ENCODE measurements around the gene CD79B.
A peak's percentile ranks its signal among the peaks of the same experiment; 100 is the strongest.

Gene CD79B

DNA sequence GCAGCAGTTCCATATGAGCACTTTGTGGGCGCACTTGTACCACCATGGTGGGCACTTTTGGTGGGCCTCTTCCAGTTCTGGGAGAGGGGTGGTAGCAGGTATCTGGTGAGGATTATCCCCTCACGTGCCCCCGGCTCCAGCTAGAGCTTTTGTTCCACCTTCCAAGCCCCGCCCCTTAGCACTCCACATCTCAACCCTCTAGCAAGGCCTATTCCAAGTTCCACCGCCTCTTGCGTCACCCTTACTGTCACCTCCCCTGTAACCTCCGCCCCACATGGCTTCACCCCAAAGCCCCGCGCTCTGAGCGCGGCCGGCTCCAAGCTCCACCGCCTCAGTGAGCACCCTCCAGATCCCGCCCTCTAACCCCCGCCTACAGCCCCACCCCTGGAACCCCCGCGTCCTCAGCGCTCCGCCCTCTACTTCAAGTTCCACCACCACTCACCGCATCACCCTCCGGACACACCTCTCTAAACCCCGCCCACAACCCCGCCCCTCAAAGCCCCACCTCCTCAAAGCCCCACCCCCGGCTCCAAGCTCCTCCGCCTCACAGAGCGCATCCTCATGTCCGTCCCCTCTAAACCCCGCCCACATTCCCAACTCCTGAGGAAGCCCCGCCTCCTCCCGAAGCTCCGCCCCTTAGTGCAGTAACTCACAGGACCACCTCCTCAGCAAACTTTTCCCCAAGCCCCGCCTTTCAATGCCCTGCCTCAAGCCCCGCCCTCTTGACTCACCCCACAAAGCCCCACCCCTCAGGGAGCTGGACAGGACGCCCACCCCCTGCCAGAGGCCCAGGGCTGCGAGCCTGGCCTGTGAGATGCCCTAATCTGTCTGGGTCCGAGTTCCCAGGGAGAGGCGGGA lies 29.5 kb upstream of the CD79B start:
- H3K4me1 Mint-ChIP-seq, result peaks cover 20% of the 10 kb centered on the region
- no peaks in the 10 kb centered on the region for H3K36me3 Mint-ChIP-seq
- peak; percentile 64 for ATAC-seq
- no peaks in the 10 kb centered on the region for H3K27me3 Mint-ChIP-seq
- no peaks in the 10 kb centered on the region for H3K9me3 Mint-ChIP-seq
- H3K4me3 Mint-ChIP-seq, result peak overlapping the region; percentile 59
- H3K27ac Mint-ChIP-seq, result peak overlapping the region; percentile 29

DNA sequence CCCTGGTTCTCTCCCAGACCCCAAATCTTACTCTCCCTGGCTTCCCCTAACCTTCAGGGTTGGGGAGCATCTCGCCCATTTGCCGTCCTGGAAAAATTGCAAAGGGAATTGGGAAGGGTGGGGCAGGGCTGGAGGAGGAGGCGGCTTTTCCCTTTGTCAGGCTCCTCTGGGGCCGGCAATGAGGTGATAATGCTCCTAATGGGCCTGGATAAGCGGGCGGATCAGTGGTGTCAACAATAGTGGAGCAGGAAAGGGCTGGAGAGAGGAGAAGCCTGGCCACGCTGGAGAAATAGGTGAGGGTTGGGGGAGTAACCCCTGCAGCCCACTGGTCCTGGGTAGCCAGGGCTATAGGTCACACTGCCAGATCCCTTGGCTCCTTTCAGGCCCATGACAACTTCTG lies 28.3 kb upstream of the CD79B start:
- H3K4me3 Mint-ChIP-seq, result no peak overlapping the region
- H3K27ac Mint-ChIP-seq, result no peak overlapping the region
- peaks cover 17% of the 10 kb centered on the region for H3K4me1 Mint-ChIP-seq
- ATAC-seq, result no peak
- H3K27me3 Mint-ChIP-seq, result no peaks in the 10 kb centered on the region
- H3K9me3 Mint-ChIP-seq, result no peaks in the 10 kb centered on the region
- no peaks in the 10 kb centered on the region for H3K36me3 Mint-ChIP-seq

DNA sequence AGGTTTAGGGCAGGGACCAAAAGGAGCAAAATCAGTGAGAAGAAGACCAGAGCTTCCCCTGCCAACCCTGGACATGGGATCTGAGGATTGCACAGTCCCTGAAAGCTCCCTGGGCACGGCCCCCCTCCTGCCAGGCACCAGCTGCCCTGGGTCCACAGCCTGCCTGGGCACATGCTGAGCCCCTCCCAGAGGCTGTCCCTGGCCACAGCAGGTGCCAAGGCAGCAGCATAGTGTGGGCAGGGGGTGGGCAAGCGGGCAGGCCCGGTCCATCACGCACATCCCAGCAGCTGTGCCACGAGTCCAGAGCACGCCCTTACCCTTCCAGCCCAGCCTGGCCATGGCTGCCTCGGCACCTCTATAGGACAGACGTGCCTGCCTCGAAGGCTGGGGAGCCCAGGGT lies 27.9 kb upstream of the CD79B start:
- Mint-ChIP-seq H3K4me3 (no peak overlapping the region), H3K27ac (no peak overlapping the region), H3K27me3 (no peaks in the 10 kb centered on the region), H3K4me1 (peaks cover 17% of the 10 kb centered on the region), H3K36me3 (no peaks in the 10 kb centered on the region), H3K9me3 (no peaks in the 10 kb centered on the region)
- no peak for ATAC-seq

DNA sequence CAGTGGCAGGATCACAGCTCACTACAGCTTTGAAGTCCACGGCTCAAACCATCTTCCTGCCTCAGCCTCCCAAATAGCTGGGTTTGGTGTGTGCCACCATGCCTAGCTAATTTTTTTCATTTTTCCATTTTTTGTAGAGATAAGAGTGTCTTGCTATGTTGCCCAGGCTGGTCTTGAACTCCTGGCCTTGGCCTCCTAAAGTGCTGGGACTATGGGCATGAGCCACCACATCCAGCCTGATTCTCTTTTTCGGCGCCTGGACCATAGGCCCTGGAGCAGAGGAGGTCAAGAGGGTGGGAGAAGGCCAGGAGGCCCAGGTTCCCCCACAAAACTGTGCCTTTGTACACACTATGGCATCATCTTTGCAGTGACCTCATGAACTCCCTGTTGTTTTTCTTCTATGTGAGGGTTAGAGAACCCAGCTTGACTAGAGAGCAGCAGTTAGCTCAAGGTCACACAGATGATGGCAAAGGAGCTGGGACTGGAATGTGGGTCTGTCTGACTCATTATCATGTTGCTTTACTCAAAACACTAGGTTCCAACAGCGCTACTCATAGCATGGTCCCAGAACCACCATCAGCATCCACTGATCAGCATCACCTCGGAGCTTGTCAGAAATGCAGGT lies 24.3 kb upstream of the CD79B start:
- Mint-ChIP-seq H3K27me3 (no peaks in the 10 kb centered on the region), H3K4me3 (no peak overlapping the region), H3K9me3 (no peaks in the 10 kb centered on the region), H3K36me3 (no peaks in the 10 kb centered on the region), H3K27ac (peak overlapping the region; percentile 88), H3K4me1 (peaks cover 36% of the 10 kb centered on the region)
- ATAC-seq, result no peak

DNA sequence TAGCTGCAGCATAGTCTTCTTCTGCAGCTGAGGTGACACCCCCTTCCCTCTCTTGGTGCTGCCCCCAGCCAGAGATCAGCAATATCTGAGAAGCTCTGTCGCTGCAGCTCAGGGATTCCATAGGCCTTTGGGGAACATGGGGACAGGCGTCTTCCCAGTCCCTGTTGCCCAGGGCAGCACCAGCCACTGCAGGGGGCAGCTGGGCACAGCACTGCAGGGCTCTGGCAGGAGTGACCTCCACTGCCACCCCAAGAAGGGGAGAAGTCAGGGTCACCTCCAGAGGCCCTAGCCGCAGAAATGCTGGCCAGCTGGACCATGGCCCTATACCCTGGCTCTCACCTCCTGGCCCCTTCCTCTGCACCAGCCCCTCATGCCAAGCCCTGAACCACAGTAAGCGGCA lies 23.7 kb upstream of the CD79B start:
- ATAC-seq, result no peak
- peaks cover 35% of the 10 kb centered on the region for H3K4me1 Mint-ChIP-seq
- H3K27ac Mint-ChIP-seq, result peak overlapping the region; percentile 88
- no peaks in the 10 kb centered on the region for H3K9me3 Mint-ChIP-seq
- H3K36me3 Mint-ChIP-seq, result no peaks in the 10 kb centered on the region
- no peak overlapping the region for H3K4me3 Mint-ChIP-seq
- H3K27me3 Mint-ChIP-seq, result no peaks in the 10 kb centered on the region

DNA sequence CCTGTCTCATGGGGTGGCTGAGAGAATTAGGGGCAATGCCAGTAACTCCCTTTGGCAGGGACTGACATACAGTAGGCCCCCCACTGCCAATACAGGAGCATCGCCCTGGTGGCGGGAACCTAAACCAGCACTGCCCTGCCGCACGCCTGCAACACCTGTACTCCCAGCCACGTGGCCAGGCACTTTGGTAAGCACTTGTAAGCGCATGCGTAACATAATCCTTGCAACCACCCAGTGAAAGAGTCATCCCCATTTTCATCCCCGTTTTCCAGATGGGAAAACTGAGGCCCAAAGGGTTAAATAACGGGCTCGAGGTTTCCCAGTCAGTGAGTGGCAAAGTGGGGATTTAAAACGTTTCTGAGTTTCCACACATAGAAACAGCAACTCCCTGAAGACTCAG lies 23.1 kb upstream of the CD79B start:
- H3K9me3 Mint-ChIP-seq, result no peaks in the 10 kb centered on the region
- H3K4me1 Mint-ChIP-seq, result peaks cover 36% of the 10 kb centered on the region
- no peak for ATAC-seq
- H3K27ac Mint-ChIP-seq, result peak overlapping the region; percentile 88
- no peaks in the 10 kb centered on the region for H3K36me3 Mint-ChIP-seq
- no peak overlapping the region for H3K4me3 Mint-ChIP-seq
- H3K27me3 Mint-ChIP-seq, result no peaks in the 10 kb centered on the region

DNA sequence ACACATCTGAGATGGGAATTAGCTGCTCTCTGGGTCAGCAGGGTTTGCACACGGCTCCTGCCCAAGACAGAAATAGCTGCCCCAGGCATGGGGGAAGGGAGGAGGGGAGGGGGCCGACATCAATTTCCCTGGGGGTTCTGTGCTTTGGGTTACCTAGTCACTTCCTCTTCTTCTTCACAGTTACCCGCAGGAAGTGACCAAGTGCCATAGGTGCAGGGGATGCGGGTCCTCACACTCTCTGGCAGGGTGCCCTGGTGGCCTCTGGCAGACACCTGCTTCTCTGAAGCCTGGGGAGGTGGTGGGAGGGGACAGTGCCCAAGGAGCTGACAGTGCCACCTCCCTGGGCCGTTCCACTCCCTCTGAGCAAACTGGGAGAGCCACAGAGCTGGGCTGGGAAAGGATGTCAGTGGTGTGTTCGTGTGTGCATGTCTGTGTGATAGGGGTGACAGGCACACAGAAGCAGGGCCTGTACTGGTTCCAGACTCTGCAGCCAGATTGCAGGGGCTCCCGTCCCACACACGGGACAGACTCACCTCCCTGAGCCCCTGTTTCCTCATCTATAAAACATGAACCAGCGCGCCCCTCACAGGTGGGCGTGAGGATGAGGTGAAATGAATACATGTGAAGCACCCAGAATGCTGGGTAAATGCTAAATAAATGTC lies 22.4 kb upstream of the CD79B start:
- Mint-ChIP-seq H3K27ac (peak overlapping the region; percentile 88), H3K4me1 (peaks cover 39% of the 10 kb centered on the region), H3K36me3 (no peaks in the 10 kb centered on the region), H3K4me3 (peak overlapping the region; percentile 68), H3K9me3 (no peaks in the 10 kb centered on the region), H3K27me3 (no peaks in the 10 kb centered on the region)
- peak; percentile 84 for ATAC-seq

DNA sequence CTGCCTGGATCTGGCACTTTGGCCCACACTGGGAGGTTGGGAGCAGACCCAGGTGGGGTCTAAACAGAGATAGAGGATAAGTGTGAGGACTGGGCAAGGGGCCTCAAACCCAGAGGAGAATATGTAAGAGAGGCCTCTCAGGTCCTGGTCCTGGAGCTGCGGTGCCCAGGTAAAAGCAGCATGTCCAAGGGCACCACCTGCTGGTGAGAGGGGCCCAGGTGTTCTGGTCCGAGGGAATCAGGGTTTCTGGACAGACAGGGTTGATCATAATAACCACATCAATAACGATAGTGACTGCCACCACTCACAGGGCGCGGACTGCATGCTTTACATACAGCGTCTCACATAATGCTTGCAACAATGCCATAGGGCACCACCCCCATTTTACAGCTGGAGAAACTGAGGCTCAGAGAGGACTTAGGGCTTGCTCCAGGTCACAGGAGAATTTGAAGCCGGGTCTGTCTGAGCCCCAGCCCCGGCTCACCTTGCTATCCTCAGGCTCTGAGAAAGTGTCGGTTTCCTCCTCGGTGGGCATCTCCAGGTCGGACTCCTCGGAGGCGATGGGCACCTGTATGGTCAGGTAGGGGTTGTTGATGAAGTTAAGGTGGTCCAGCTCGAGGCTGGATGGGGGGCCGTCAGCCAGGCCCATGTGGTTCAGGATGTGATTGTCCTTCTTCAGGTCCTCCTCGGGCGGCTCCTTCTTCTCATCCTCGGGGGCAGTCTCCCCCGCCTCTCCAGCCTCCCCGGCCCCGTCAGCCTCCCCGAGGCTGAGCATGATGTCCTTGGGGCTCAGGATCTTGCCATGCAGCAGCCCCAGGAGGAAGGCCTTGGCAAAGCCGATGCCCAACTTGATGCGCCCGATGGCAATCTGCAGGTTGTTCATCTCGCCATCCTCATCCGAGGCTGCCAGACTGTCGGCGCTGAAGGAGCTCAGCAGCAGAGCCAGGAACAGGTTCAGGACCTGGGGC lies 19.1 kb upstream of the CD79B start:
- Mint-ChIP-seq H3K27ac (peak overlapping the region; percentile 30), H3K27me3 (no peaks in the 10 kb centered on the region), H3K36me3 (no peaks in the 10 kb centered on the region), H3K4me1 (peaks cover 59% of the 10 kb centered on the region), H3K4me3 (no peak overlapping the region), H3K9me3 (no peaks in the 10 kb centered on the region)
- ATAC-seq, result no peak

DNA sequence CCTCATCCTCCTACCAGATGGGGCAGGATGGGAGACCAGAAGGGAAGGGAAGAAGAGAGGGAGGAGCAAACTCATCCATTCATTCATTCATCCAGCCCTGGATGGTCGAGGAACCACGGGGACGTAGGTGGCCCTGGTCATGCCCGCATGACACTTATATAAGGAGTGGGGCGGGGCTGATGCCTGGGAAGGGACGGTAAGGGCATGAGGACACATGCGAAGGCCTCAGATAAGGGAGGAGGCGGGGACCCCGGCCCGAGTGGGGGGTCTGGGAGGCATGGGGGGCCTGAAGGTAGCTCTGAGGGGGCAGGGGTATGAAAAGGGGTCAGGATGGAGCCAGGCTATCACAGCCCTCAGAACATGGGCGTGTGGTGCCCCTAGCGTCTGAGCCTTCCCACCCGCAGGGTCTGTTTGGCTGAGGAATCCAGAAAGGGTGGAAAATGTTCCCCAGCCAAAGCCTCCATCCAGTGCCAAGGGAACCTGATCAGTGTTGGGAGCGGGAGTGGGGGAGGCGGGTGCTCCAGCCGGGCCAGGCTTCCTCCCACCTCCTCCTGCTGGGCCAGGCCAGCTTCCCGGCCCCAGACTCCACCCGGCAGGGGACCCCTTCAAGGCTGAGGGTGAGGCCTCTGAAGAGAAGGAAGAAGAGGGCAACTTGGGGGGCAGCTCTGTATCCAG lies 17.6 kb upstream of the CD79B start:
- Mint-ChIP-seq H3K27ac (peak overlapping the region; percentile 42), H3K9me3 (no peaks in the 10 kb centered on the region), H3K4me1 (peaks cover 70% of the 10 kb centered on the region), H3K27me3 (no peaks in the 10 kb centered on the region), H3K4me3 (no peak overlapping the region), H3K36me3 (no peaks in the 10 kb centered on the region)
- no peak for ATAC-seq

DNA sequence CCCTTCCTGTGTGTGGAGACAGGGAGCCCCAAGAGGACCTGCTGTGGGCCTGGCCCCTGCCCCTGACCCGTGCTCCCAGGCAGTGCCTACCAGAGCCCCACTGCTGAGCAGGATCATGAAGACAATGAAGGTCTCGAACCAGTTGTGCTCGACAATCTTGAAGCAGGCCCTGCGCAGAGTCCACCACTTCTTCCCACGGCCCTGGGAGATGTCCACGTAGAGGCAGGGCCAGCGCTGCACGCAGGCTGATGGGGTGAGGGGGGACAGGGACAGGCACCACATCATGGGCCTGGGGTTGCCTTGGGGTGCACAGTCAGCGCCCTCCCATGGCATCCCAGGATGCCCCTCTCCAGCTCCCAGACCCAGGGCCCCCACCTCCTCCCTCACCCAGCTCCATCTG lies 16.4 kb upstream of the CD79B start:
- Mint-ChIP-seq H3K36me3 (no peaks in the 10 kb centered on the region), H3K9me3 (no peaks in the 10 kb centered on the region), H3K4me3 (no peak overlapping the region), H3K27me3 (no peaks in the 10 kb centered on the region), H3K27ac (peak overlapping the region; percentile 12), H3K4me1 (peaks cover 70% of the 10 kb centered on the region)
- no peak for ATAC-seq

DNA sequence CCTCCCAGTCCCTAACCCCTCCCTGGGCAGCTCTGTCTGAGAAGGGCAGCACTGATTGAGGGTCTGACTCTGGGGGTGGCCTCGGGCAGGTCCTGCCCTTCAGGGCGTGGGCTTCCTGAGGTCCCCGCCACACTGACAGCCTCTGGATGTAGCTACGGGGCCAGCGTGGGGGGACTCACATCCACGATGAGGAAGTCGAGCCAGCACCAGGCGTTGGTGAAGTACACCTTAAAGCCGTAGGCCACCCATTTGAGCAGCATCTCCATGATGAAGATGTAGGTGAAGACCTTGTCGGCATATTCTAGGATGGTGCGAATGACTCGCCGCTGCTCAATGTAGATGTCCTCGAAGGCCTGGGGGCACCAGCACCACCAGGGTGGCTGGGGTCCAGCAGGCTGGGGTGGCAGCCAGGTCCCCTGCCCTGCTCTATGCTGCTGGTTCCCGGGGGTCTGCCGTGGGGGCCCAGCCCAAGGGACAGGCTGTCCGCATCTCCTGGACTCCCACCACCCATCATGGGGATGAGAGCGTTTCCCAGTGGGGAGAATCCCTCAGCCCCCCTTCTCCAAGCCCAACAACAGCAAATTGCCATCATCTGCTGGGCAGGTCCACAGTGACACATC lies 15.7 kb upstream of the CD79B start:
- Mint-ChIP-seq H3K4me3 (no peak overlapping the region), H3K9me3 (no peaks in the 10 kb centered on the region), H3K27me3 (no peaks in the 10 kb centered on the region), H3K36me3 (peaks cover 2% of the 10 kb centered on the region), H3K27ac (peak overlapping the region; percentile 94), H3K4me1 (peaks cover 70% of the 10 kb centered on the region)
- no peak for ATAC-seq

DNA sequence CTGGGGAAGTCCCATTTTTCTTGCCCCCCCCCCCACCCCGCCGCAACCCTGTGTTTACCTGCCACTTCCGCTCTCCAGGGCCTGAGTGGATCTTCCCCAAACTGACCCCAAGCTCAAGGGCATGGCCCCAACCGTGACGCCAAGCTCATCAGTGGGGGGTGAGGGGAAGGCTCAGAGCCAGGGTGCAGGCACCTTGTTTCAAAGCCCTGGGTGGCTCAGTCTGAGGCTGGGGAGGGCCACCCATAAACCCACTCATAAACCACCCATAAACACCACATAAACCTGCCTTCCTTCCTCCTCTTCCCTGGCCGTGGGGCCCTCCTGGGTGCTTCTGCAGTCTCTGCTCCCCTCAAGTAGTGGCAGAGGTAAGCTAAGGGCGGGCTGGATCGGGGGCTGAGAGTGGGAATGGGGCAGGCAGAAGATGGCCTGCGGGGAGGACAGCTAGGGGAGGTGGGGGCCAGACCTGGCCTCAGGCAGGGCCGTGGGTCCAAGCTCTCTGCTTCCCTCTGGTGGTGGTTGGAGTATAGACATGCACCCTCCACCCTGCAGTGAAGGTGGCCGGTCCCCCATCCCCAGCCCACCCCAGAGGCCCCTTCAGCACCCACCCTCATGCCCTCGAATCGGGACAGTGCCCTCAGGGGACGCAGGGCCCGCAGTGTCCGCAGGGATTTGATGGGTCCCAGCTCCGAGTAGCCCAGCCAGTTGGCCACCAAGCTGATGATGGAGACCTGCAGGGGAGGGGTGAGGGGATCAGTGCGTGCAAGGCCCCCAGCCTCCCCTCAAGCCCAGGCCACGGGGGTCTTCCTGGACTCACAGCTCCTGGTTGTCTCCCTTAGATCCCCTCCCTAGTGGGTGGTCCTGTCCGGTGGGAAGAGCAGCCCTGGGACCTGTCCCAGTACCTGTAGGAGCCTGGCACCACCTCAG lies 14.6 kb upstream of the CD79B start:
- Mint-ChIP-seq H3K9me3 (no peaks in the 10 kb centered on the region), H3K4me1 (peaks cover 73% of the 10 kb centered on the region), H3K27ac (peak overlapping the region; percentile 94), H3K4me3 (peak overlapping the region; percentile 88), H3K36me3 (peaks cover 10% of the 10 kb centered on the region), H3K27me3 (no peaks in the 10 kb centered on the region)
- peak; percentile 88 for ATAC-seq

DNA sequence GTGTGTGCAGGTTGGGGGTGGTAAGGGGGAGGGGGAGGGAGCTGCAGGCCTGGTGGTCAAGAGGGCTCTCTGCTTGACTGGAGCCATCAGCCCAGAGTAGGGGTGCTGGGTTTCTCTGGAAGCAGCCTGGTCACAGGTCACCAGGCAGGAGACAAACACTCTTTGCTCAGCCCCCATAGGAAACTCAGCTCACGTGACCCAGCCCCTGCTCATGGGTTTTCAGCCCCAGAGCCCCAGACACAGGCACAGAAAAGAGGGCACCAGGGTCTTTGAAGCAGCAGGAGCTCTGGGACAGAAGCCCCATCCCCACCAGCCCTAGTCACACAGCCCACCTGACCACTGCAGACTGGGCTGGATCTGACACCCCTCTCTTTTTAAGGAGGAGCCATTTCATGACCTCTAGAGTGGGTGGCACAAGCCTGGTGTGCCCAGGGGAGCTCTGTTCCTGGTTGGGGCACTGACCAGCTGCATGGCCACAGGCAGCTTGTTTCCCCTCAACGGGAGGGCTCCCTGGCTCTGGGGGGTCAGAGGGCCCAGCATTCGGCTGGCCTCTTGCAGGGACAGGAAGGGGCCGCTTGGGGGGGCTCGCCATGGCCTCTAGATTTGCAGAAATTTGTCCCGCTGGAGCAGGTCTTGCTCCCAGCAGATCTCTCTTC lies 13.8 kb upstream of the CD79B start:
- Mint-ChIP-seq H3K4me3 (peak overlapping the region; percentile 88), H3K4me1 (peaks cover 72% of the 10 kb centered on the region), H3K27me3 (no peaks in the 10 kb centered on the region), H3K36me3 (peaks cover 15% of the 10 kb centered on the region), H3K9me3 (no peaks in the 10 kb centered on the region), H3K27ac (peak overlapping the region; percentile 94)
- peak; percentile 81 for ATAC-seq

Data from stimulated activated memory B cell treated with anti-CD40 and anti-IgM and Interleukin-4, amounts not matched to agents 10 μg/mL and 1 μg/mL and 100 μg/mL, for 72 hours (primary cell).